Measurements from ENCODE around the gene MLEC.
"Not testable (repeated sequence)": the region's sequence is repeated elsewhere in the genome, so short reads cannot be mapped to it uniquely, and the experiment has no call there.

MLEC gene

GRCh38 chr12:120663741-120664140 is 23.2 kb upstream of the MLEC start:
- no peak for DNase-seq

- no peak for DNase-seq
Observed at GRCh38 chr12:120666571-120667390, 20.2 kb upstream of the MLEC start.

GRCh38 chr12:120668091-120668867 is 18.7 kb upstream of the MLEC start:
- no peak for DNase-seq

- no peak for DNase-seq
Observed at GRCh38 chr12:120668868-120669840, 17.8 kb upstream of the MLEC start.

- DNase-seq = not testable (repeated sequence)
Observed at GRCh38 chr12:120670237-120670636, 16.7 kb upstream of the MLEC start.

- no peak for DNase-seq
Observed at GRCh38 chr12:120670667-120671066, 16.3 kb upstream of the MLEC start.

- DNase-seq = no peak
Observed at GRCh38 chr12:120674097-120674636, 12.8 kb upstream of the MLEC start.

- no peak for DNase-seq
Observed at GRCh38 chr12:120677765-120678473, 9.0 kb upstream of the MLEC start.

- no peak for DNase-seq
Observed at GRCh38 chr12:120678572-120678971, 8.4 kb upstream of the MLEC start.

- no peak for DNase-seq
Observed at GRCh38 chr12:120680165-120680738, 6.7 kb upstream of the MLEC start.

- no peak for DNase-seq
Observed at GRCh38 chr12:120684523-120684932, 2.4 kb upstream of the MLEC start.

GRCh38 chr12:120685522-120685921 is 1.4 kb upstream of the MLEC start:
- DNase-seq = no peak

- DNase-seq = peak; percentile 95 to 96
Observed at GRCh38 chr12:120686151-120686689, 729 bp upstream of the MLEC start.

- DNase-seq = peak; percentile 17 to 29
Observed at GRCh38 chr12:120687578-120688289, 785 bp downstream of the MLEC start.

- no peak for DNase-seq
Observed at GRCh38 chr12:120688527-120689071, 1.6 kb downstream of the MLEC start.

- DNase-seq = no peak
Observed at GRCh38 chr12:120689397-120690082, 2.6 kb downstream of the MLEC start.

- DNase-seq = no peak
Observed at GRCh38 chr12:120690083-120690450, 3.1 kb downstream of the MLEC start.

- no peak for DNase-seq
Observed at GRCh38 chr12:120690978-120691377, 4.0 kb downstream of the MLEC start.

- no peak for DNase-seq
Observed at GRCh38 chr12:120692524-120693033, 5.6 kb downstream of the MLEC start.

Data from activated CD4-positive, alpha-beta T cell treated with anti-CD3 and anti-CD28 coated beads, Interleukin-2, amount 50 U/mL, for 4 hours (primary cell).